ENCODE measurements around the gene CCDC32.

DNA sequence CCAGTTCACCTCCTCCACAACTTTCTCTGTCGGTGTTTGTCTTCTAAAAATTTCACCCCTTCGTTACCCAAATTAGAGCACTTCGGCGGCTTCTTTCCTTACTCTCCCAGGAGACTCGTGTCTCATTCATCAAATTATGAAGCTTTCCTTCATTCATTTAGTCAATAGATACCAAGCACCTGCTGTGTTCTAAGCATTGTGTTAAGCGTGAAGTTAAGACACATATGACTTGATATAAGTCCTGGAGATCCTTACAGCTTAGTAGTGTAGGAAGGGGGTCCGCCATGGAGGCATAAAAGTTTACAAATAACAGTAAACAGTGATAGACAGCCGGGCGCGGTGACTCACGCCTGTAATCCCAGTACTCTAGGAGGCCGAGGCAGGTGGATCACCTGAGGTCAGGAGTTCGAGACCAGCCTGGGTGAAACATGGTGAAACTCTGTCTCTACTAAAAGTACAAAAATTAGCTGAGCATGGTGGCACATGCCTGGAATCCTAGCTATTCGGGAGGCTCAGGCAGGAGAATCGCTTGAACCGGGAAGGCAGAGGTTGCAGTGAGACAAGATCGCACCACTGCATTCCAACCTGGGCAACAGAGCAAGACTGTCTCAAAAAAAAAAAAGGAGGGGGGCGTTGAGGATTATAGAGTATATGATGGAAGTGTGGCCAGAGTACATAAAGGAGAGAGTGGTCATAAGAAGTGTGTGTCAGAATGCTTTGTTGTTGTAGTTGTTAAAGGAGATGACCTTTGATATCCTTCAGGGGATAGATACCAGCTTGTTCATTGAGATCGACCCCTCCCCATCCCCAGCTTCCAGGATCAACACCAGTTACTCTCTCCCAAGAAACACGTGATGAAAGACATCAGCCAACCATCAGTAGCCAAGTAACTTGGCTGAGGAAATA is 744 bp upstream of the CCDC32 start:
- TF ChIP-seq, protein P1, sequence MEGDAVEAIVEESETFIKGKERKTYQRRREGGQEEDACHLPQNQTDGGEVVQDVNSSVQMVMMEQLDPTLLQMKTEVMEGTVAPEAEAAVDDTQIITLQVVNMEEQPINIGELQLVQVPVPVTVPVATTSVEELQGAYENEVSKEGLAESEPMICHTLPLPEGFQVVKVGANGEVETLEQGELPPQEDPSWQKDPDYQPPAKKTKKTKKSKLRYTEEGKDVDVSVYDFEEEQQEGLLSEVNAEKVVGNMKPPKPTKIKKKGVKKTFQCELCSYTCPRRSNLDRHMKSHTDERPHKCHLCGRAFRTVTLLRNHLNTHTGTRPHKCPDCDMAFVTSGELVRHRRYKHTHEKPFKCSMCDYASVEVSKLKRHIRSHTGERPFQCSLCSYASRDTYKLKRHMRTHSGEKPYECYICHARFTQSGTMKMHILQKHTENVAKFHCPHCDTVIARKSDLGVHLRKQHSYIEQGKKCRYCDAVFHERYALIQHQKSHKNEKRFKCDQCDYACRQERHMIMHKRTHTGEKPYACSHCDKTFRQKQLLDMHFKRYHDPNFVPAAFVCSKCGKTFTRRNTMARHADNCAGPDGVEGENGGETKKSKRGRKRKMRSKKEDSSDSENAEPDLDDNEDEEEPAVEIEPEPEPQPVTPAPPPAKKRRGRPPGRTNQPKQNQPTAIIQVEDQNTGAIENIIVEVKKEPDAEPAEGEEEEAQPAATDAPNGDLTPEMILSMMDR (IDR thresholded peaks at IDR 0.05; ENCODE audit: low read depth, low read length) = no peak
- TF ChIP-seq MYC (IDR thresholded peaks at IDR 0.05; ENCODE audit: low read depth, low read length) = no peak
- TF ChIP-seq, protein P2, sequence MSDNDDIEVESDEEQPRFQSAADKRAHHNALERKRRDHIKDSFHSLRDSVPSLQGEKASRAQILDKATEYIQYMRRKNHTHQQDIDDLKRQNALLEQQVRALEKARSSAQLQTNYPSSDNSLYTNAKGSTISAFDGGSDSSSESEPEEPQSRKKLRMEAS (IDR thresholded peaks at IDR 0.05; ENCODE audit: low read depth, low read length) = no peak

Measured in NB4 (cell line).